HG02970 (cell line): Measurements from ENCODE around the gene GJA8.
"Not testable (repeated sequence)": the region's sequence is repeated elsewhere in the genome, so short reads cannot be mapped to it uniquely, and the experiment has no call there.

Experiments used
- ATAC-seq: cut with Tn5 transposase; IDR thresholded peaks from one replicate; pipeline ENCODE4 v1.9.1; 2021; ENCODE audit warnings: mild to moderate bottlenecking, moderate library complexity, moderate number of reproducible peaks; ENCODE audit not compliant: unreplicated experiment, low FRiP score

GJA8 gene

GRCh38 chr1:147902253-147902845 lies at the start of gene GJA8:
Gene GJA8, plus strand, starts transcription at chr1:147902795. Its CDS starts 5,161 bp downstream, at chr1:147907956.
- no peak for ATAC-seq

- ATAC-seq, result no peak
Observed at GRCh38 chr1:147853391-147853790, 49.2 kb upstream of the GJA8 start.

GRCh38 chr1:147854989-147855388 lies 47.6 kb upstream of the GJA8 start:
- not testable (repeated sequence) for ATAC-seq

- ATAC-seq, result not testable (repeated sequence)
Observed at GRCh38 chr1:147855996-147856395, 46.6 kb upstream of the GJA8 start.

GRCh38 chr1:147867204-147867603 lies 35.4 kb upstream of the GJA8 start:
- ATAC-seq, result not testable (repeated sequence)

GRCh38 chr1:147878022-147878421 lies 24.6 kb upstream of the GJA8 start:
- ATAC-seq, result no peak

GRCh38 chr1:147879911-147880310 lies 22.7 kb upstream of the GJA8 start:
- no peak for ATAC-seq

GRCh38 chr1:147882535-147882934 lies 20.1 kb upstream of the GJA8 start:
- no peak for ATAC-seq

- ATAC-seq, result no peak
Observed at GRCh38 chr1:147890177-147890790, 12.3 kb upstream of the GJA8 start.

- ATAC-seq, result no peak
Observed at GRCh38 chr1:147891088-147891487, 11.5 kb upstream of the GJA8 start.

GRCh38 chr1:147892216-147892615 lies 10.4 kb upstream of the GJA8 start:
- ATAC-seq, result no peak

- ATAC-seq, result no peak
Observed at GRCh38 chr1:147892731-147893214, 9.8 kb upstream of the GJA8 start.

GRCh38 chr1:147895123-147895522 lies 7.5 kb upstream of the GJA8 start:
- ATAC-seq, result no peak

- no peak for ATAC-seq
Observed at GRCh38 chr1:147897029-147897752, 5.4 kb upstream of the GJA8 start.

GRCh38 chr1:147897789-147898188 lies 4.8 kb upstream of the GJA8 start:
- ATAC-seq, result no peak

GRCh38 chr1:147904726-147905125 lies 2.1 kb downstream of the GJA8 start:
- ATAC-seq, result no peak

GRCh38 chr1:147907786-147908509 lies 5.4 kb downstream of the GJA8 start:
- no peak for ATAC-seq

- ATAC-seq, result no peak
Observed at GRCh38 chr1:147912553-147912952, 10.0 kb downstream of the GJA8 start.

- ATAC-seq, result no peak
Observed at GRCh38 chr1:147913362-147913942, 10.9 kb downstream of the GJA8 start.

- ATAC-seq, result no peak
Observed at GRCh38 chr1:147919896-147920295, 17.3 kb downstream of the GJA8 start.

- no peak for ATAC-seq
Observed at GRCh38 chr1:147924813-147925212, 22.2 kb downstream of the GJA8 start.
